Erythroblast (primary cell): ENCODE results near the gene GTSF1L.

Experiments used
- GATA1 ChIP-seq: IDR thresholded peaks from 2 replicates; pipeline ENCODE4 v1.6.1; 2011; ENCODE audit warnings: low read depth, mild to moderate bottlenecking, control low read depth, low read length, moderate library complexity
- POLR2A ChIP-seq: IDR thresholded peaks from 2 replicates; pipeline ENCODE4 v1.6.1; 2011; ENCODE audit warnings: mild to moderate bottlenecking, low read length

- TF ChIP-seq POLR2A (no peak), GATA1 (no peak)
Measured at GRCh38 chr20:43750774-43751166, 24.0 kb upstream of the GTSF1L start.
